Stomach (tissue), 9 donors: ENCODE results near the gene IZUMO2. TPM values are rescaled to one million over a fixed set of nuclear protein-coding genes. Genes with fewer than 3 reads are reported as not detected.

Source experiments
- DNase-seq, 2 donors: peaks; one replicate each; pipeline versions ENCODE4 v3.0.0 to v3.0.0-alpha.2; 2013 to 2019
- H3K27ac ChIP-seq, 5 donors: fragments of 200-600 bp in 4 of 5; sonication (generic) in 4 of 5; one replicate each; pipeline ENCODE4 v1.5.1; 2013 to 2019; ENCODE audit warnings: mild to moderate bottlenecking in 1 of 5, moderate library complexity in 1 of 5
- H3K27me3 ChIP-seq, 3 donors: fragments of 200-600 bp; sonication (generic); one replicate each; pipeline ENCODE4 v1.5.1; 2017 to 2019; ENCODE audit warnings: mixed run types in 1 of 3
- H3K36me3 ChIP-seq, 4 donors: fragments of 200-600 bp; sonication (generic); 1 replicate in 3 of 4; 2 replicates in 1 of 4; pipeline ENCODE4 v1.5.1; 2016 to 2019
- H3K4me1 ChIP-seq, 4 donors: fragments of 200-600 bp; sonication (generic); one replicate each; pipeline ENCODE4 v1.5.1; 2016 to 2019
- H3K4me3 ChIP-seq, 4 donors: fragments of 200-600 bp; sonication (generic) in 3 of 4; one replicate each; pipeline ENCODE4 v1.5.1; 2016 to 2019; ENCODE audit warnings: mild to moderate bottlenecking in 1 of 4
- H3K9me3 ChIP-seq, 4 donors: fragments of 200-600 bp; sonication (generic); one replicate each; pipeline ENCODE4 v1.5.1; 2016 to 2019
- EP300 ChIP-seq: sonication (generic); formaldehyde crosslinking; IDR thresholded peaks from one replicate; pipeline ENCODE4 v1.6.1; 2017; ENCODE audit warnings: antibody characterized with exemption
- POLR2A ChIP-seq, 4 donors: fragments of 450-650 bp; IDR thresholded peaks; one replicate each; pipeline ENCODE4 v1.6.1; 2016; ENCODE audit warnings: antibody characterized with exemption in 4 of 4, control low read depth in 2 of 4, mild to moderate bottlenecking in 1 of 4, moderate library complexity in 1 of 4
- POLR2AphosphoS5 ChIP-seq, 3 donors: sonication (generic); formaldehyde crosslinking; IDR thresholded peaks; one replicate each; pipeline ENCODE4 v1.6.1; 2016; ENCODE audit warnings: antibody characterized with exemption in 3 of 3
- WGBS, 5 donors: extraction: QIAGEN DNeasy Blood & Tissue Kit in 3 of 5; methylation state at CpG; one replicate each; pipeline versions ENCODE4 v1.1.5 to v1.1.7; 2013 to 2018; 5-methylcytosine and 5-hydroxymethylcytosine counted together
- intact Hi-C: fragments of 100-400 bp; cut with DNase I; formaldehyde crosslinking; loops from one replicate; pipeline ENCODE4 v1.15.1; 2023; ENCODE audit warnings: low total_unique reads
- polyA plus RNA-seq, 3 donors: library from polyadenylated mRNA; stranded (reverse); fragments of 200-250 nt; gene quantifications; one replicate each; pipeline ENCODE4 v1.2.3, GENCODE V29; 2013
- total RNA-seq, 5 donors: library from RNA; depleted of rRNA; stranded (reverse); fragments of >200 nt; gene quantifications; one replicate each; pipeline versions ENCODE4 v1.1.0 to v1.2.3, GENCODE V29; 2014 to 2016
- TF ChIP-seq, protein P1 (sequence below), 7 experiments: fragments of 450-650 bp in 4 of 7; fragments of 200-600 bp in 3 of 7; sonication (generic) in 3 of 7; IDR thresholded peaks; one replicate each; pipeline ENCODE4 v1.5.1; 2016 to 2019; ENCODE audit warnings: antibody characterized with exemption in 7 of 7, control low read depth in 2 of 7, mild to moderate bottlenecking in 1 of 7
- donor health status: healthy with polysubstance abuse.
- donor health status: Bipolar disorder and iron deficiency.
- donor health status: healthy.

IZUMO2 gene
- total and polyA plus RNA-seq, 8 donors = not detected

GRCh38 chr19:50178320-50178719 lies 15.2 kb upstream of the IZUMO2 start:
- no peak for DNase-seq
- peak overlapping the region in 2 of 5 donors; percentile 40 to 54 for H3K27ac ChIP-seq
- TF ChIP-seq, protein P1, sequence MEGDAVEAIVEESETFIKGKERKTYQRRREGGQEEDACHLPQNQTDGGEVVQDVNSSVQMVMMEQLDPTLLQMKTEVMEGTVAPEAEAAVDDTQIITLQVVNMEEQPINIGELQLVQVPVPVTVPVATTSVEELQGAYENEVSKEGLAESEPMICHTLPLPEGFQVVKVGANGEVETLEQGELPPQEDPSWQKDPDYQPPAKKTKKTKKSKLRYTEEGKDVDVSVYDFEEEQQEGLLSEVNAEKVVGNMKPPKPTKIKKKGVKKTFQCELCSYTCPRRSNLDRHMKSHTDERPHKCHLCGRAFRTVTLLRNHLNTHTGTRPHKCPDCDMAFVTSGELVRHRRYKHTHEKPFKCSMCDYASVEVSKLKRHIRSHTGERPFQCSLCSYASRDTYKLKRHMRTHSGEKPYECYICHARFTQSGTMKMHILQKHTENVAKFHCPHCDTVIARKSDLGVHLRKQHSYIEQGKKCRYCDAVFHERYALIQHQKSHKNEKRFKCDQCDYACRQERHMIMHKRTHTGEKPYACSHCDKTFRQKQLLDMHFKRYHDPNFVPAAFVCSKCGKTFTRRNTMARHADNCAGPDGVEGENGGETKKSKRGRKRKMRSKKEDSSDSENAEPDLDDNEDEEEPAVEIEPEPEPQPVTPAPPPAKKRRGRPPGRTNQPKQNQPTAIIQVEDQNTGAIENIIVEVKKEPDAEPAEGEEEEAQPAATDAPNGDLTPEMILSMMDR (IDR thresholded peaks at IDR 0.05) = no peak
- TF ChIP-seq POLR2AphosphoS5 (IDR thresholded peaks at IDR 0.05) = no peak
- no peak for TF ChIP-seq POLR2A (IDR thresholded peaks at IDR 0.05)
- H3K36me3 ChIP-seq = no peaks in the 10 kb centered on the region
- H3K9me3 ChIP-seq = peaks cover 0 to 10% (median 3%) of the 10 kb centered on the region in 4 donors
- no peak overlapping the region for H3K4me3 ChIP-seq
- peaks cover 0 to 38% (median 0%) of the 10 kb centered on the region in 3 donors for H3K27me3 ChIP-seq
- intact Hi-C loops = no loop called here
- H3K4me1 ChIP-seq = no peaks in the 10 kb centered on the region
- WGBS, 5 donors = 62 to 82% (median 77%) methylated on average over 1 of the region's 1 CpG

- H3K9me3 ChIP-seq = peaks cover 0 to 10% (median 3%) of the 10 kb centered on the region in 4 donors
- H3K4me3 ChIP-seq = no peak overlapping the region
- no peak for DNase-seq
- no peak for TF ChIP-seq POLR2AphosphoS5 (IDR thresholded peaks at IDR 0.05)
- no peak for TF ChIP-seq POLR2A (IDR thresholded peaks at IDR 0.05)
- TF ChIP-seq EP300 = no peak
- TF ChIP-seq, protein P1 (IDR thresholded peaks at IDR 0.05) = no peak
- H3K36me3 ChIP-seq = no peaks in the 10 kb centered on the region
- H3K4me1 ChIP-seq = no peaks in the 10 kb centered on the region
- peaks cover 0 to 41% (median 0%) of the 10 kb centered on the region in 3 donors for H3K27me3 ChIP-seq
- no peak overlapping the region for H3K27ac ChIP-seq
- 39 to 60% (median 46%) methylated on average over 9 of the region's 9 CpGs for WGBS, 5 donors
- intact Hi-C loops = no loop called here
Measured at GRCh38 chr19:50176775-50177174, 13.7 kb upstream of the IZUMO2 start.

GRCh38 chr19:50175924-50176323 lies 12.8 kb upstream of the IZUMO2 start:
- Histone ChIP-seq H3K4me1 (no peaks in the 10 kb centered on the region), H3K36me3 (no peaks in the 10 kb centered on the region), H3K9me3 (peaks cover 0 to 10% (median 3%) of the 10 kb centered on the region in 4 donors), H3K27ac (no peak overlapping the region), H3K27me3 (peaks cover 0 to 34% (median 0%) of the 10 kb centered on the region in 3 donors), H3K4me3 (no peak overlapping the region)
- TF ChIP-seq, protein P1 (IDR thresholded peaks at IDR 0.05) = no peak
- TF ChIP-seq EP300 (no peak), POLR2AphosphoS5 (IDR thresholded peaks at IDR 0.05) (no peak)
- DNase-seq = no peak
- intact Hi-C loops = no loop called here
- 73 to 89% (median 83%) methylated on average over 10 of the region's 10 CpGs for WGBS, 5 donors

DNA sequence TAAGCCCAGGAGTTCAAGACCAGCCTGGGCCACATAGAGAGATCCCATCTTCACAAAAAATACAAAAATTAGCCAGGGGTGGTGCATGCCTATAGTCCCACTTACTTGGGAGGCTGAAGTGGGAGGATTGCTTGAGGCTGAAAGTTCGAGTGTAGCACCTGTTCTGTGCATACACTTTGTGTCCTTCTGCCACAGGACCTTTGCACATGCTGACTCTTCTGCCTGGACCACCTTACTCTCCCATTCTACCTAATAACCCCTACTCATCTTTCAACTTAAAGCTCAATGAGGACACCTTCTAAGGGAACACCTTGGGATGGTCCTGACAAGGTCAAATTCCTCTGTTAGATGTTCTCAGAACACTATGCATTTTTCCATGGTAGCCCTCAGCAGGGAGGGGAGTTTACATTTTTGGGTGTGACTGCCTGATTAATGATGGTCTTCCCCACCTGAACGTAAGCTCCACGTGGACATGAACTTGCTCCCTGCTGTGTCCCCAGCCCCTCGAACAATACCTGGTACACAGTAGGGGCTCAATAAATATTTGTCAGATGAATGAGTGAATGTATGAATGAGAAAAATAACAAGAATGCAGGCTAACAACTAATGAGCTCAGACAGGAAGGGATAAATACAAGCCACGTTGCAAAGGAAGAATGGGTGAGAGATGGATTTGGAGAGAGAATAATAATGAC lies 11.2 kb upstream of the IZUMO2 start:
- WGBS, 5 donors = 36 to 48% (median 41%) methylated on average over 5 of the region's 5 CpGs
- no peak overlapping the region for H3K27ac ChIP-seq

More for the DNA sequence above, 11.2 kb upstream of the IZUMO2 start:
- no peaks in the 10 kb centered on the region for H3K36me3 ChIP-seq
- TF ChIP-seq POLR2AphosphoS5 (IDR thresholded peaks at IDR 0.05) (no peak), POLR2A (IDR thresholded peaks at IDR 0.05) (no peak), EP300 (no peak)
- TF ChIP-seq, protein P1 (IDR thresholded peaks at IDR 0.05) = no peak
- peaks cover 0 to 31% (median 0%) of the 10 kb centered on the region in 3 donors for H3K27me3 ChIP-seq
- no peak overlapping the region for H3K4me3 ChIP-seq
- intact Hi-C loops = no loop called here
- no peaks in the 10 kb centered on the region for H3K9me3 ChIP-seq
- no peak for DNase-seq
- no peaks in the 10 kb centered on the region for H3K4me1 ChIP-seq
